Upper lobe of right lung (tissue), 1 donor: ENCODE data around the gene MSMO1. TPM values are rescaled to one million over a fixed set of nuclear protein-coding genes. Genes with fewer than 3 reads are reported as not detected.

Experiments
- ATAC-seq: fragments of 200-7000 bp; cut with Tn5 transposase; one replicate; pipeline ENCODE4 v1.9.1; 2020; ENCODE audit warnings: mild to moderate bottlenecking, moderate library complexity
- DNase-seq: peaks from one replicate; pipeline ENCODE4 v3.0.0-alpha.2; 2020
- H3K27ac ChIP-seq: fragments of 200-600 bp; one replicate; pipeline ENCODE4 v1.8.0; 2022
- H3K27me3 ChIP-seq: fragments of 200-600 bp; one replicate; pipeline ENCODE4 v1.8.0; 2022; ENCODE audit warnings: mild to moderate bottlenecking
- H3K36me3 ChIP-seq: fragments of 200-600 bp; one replicate; pipeline ENCODE4 v1.8.0; 2022
- H3K4me1 ChIP-seq: fragments of 200-600 bp; one replicate; pipeline ENCODE4 v1.8.0; 2022
- H3K4me3 ChIP-seq: fragments of 200-600 bp; one replicate; pipeline ENCODE4 v1.8.0; 2022; ENCODE audit warnings: mild to moderate bottlenecking
- H3K9me3 ChIP-seq: fragments of 200-600 bp; one replicate; pipeline ENCODE4 v1.8.0; 2022
- CTCF ChIP-seq: fragments of 200-600 bp; IDR thresholded peaks from one replicate; pipeline ENCODE4 v1.8.0; 2022; ENCODE audit warnings: antibody characterized with exemption
- intact Hi-C: fragments of 100-400 bp; cut with DNase I; formaldehyde crosslinking; loops from one replicate; pipeline ENCODE4 v1.11.0; 2022
- total RNA-seq: library from RNA; stranded (reverse); fragmentation: NEBNext Ultra II Directional; extraction: Animal tissue kit (Norgen Biotek cat#: 25700); gene quantifications from one replicate; pipeline ENCODE4 v1.2.1, GENCODE V29; 2021
- donor health status: DM: no; HTN: yes; CAD: no; lungs with severe emphysema.

MSMO1 gene
- total RNA-seq, 1 donor from 2014 or later = 213 TPM

GRCh38 chr4:165312506-165312905, 15.0 kb upstream of the MSMO1 start:
- H3K27me3 ChIP-seq = no peaks in the 10 kb centered on the region
- H3K27ac ChIP-seq = no peak overlapping the region
- no peak overlapping the region for H3K4me3 ChIP-seq
- TF ChIP-seq CTCF = no peak
- no peaks in the 10 kb centered on the region for H3K4me1 ChIP-seq
- H3K36me3 ChIP-seq = peaks cover 23% of the 10 kb centered on the region
- H3K9me3 ChIP-seq = no peaks in the 10 kb centered on the region
- ATAC-seq (no peak), DNase-seq (no peak)
- intact Hi-C loops = no loop called here

- no peaks in the 10 kb centered on the region for H3K9me3 ChIP-seq
- DNase-seq (no peak), ATAC-seq (no peak)
- intact Hi-C loops = no loop called here
- no peak overlapping the region for H3K27ac ChIP-seq
- no peaks in the 10 kb centered on the region for H3K27me3 ChIP-seq
- no peak overlapping the region for H3K4me3 ChIP-seq
- peaks cover 10% of the 10 kb centered on the region for H3K36me3 ChIP-seq
- TF ChIP-seq CTCF = no peak
- H3K4me1 ChIP-seq = no peaks in the 10 kb centered on the region
Measured at GRCh38 chr4:165319030-165319429, 8.4 kb upstream of the MSMO1 start.

GRCh38 chr4:165319509-165319908, 8.0 kb upstream of the MSMO1 start:
- intact Hi-C loops = no loop called here

GRCh38 chr4:165324236-165324917, 3.1 kb upstream of the MSMO1 start:
- Histone ChIP-seq H3K36me3 (no peaks in the 10 kb centered on the region), H3K27ac (no peak overlapping the region), H3K9me3 (no peaks in the 10 kb centered on the region), H3K27me3 (no peaks in the 10 kb centered on the region), H3K4me3 (no peak overlapping the region), H3K4me1 (peaks cover 5% of the 10 kb centered on the region)
- intact Hi-C loops = no loop called here
- TF ChIP-seq CTCF = no peak
- no peak for ATAC-seq
- DNase-seq = no peak

More at GRCh38 chr4:165319509-165319908, 8.0 kb upstream of the MSMO1 start:
- no peak for ATAC-seq
- Histone ChIP-seq H3K4me3 (no peak overlapping the region), H3K27ac (no peak overlapping the region), H3K36me3 (peaks cover 8% of the 10 kb centered on the region), H3K27me3 (no peaks in the 10 kb centered on the region), H3K4me1 (no peaks in the 10 kb centered on the region), H3K9me3 (no peaks in the 10 kb centered on the region)
- no peak for TF ChIP-seq CTCF
- DNase-seq = no peak

GRCh38 chr4:165324918-165325304, 2.6 kb upstream of the MSMO1 start:
- TF ChIP-seq CTCF = no peak
- H3K9me3 ChIP-seq = no peaks in the 10 kb centered on the region
- H3K4me3 ChIP-seq = no peak overlapping the region
- peaks cover 5% of the 10 kb centered on the region for H3K4me1 ChIP-seq
- no peaks in the 10 kb centered on the region for H3K27me3 ChIP-seq
- DNase-seq (no peak), ATAC-seq (no peak)
- intact Hi-C loops = no loop called here
- H3K27ac ChIP-seq = no peak overlapping the region
- H3K36me3 ChIP-seq = no peaks in the 10 kb centered on the region
